Right cardiac atrium (tissue), 5 donors: Measurements from ENCODE around the gene ASCL2. TPM values are rescaled to one million over a fixed set of nuclear protein-coding genes. Genes with fewer than 3 reads are reported as not detected.

ENCODE experiments used
- ATAC-seq, 2 donors: fragments of 200-7000 bp; cut with Tn5 transposase; one replicate each; pipeline versions ENCODE4 v1.8.0 to v1.9.1; 2020; ENCODE audit warnings: moderate library complexity in 2 of 2, mild to moderate bottlenecking in 1 of 2
- DNase-seq, 3 donors: peaks; one replicate each; pipeline ENCODE4 v3.0.0-alpha.2; 2020
- H3K27ac ChIP-seq: one replicate; pipeline ENCODE4 v1.5.1; 2013; ENCODE audit warnings: mild to moderate bottlenecking, low read length, control low read depth, moderate library complexity
- H3K27me3 ChIP-seq: one replicate; pipeline ENCODE4 v1.6.1; 2013; ENCODE audit not compliant: control insufficient read depth, insufficient read depth
- H3K4me1 ChIP-seq: one replicate; pipeline ENCODE4 v1.6.1; 2013; ENCODE audit warnings: low read length; ENCODE audit not compliant: control insufficient read depth, insufficient read depth
- H3K4me3 ChIP-seq: one replicate; pipeline ENCODE4 v1.5.1; 2013; ENCODE audit warnings: low read length, control low read depth
- H3K9me3 ChIP-seq: one replicate; pipeline ENCODE4 v1.6.1; 2013; ENCODE audit warnings: low read length; ENCODE audit not compliant: control insufficient read depth
- WGBS: extraction: QIAGEN DNeasy Blood & Tissue Kit; methylation state at CpG from one replicate; pipeline ENCODE4 v1.1.7; 2013; 5-methylcytosine and 5-hydroxymethylcytosine counted together
- intact Hi-C, 4 donors: fragments of 100-400 bp; cut with DNase I; formaldehyde crosslinking; loops; one replicate each; pipeline versions ENCODE4 v1.11.0 to v1.14.0; 2022 to 2023
- polyA plus RNA-seq: library from polyadenylated mRNA; stranded (reverse); fragments of 200-250 nt; gene quantifications from one replicate; pipeline ENCODE4 v1.2.3, GENCODE V29; 2013
- total RNA-seq, 4 donors: library from RNA; stranded (reverse); fragmentation: NEBNext Ultra II Directional; extraction: Animal tissue kit (Norgen Biotek cat#: 25700); gene quantifications; one replicate each; pipeline ENCODE4 v1.2.1, GENCODE V29; 2021
- donor health status: healthy with polysubstance abuse.
- donor health status: DM: no; HTN: yes; CAD: no.
- donor health status: DM: no; HTN: no; CAD: no.
- donor health status: DM: no; HTN: yes; CAD: no; lungs with severe emphysema.
- donor health status: DM: yes; HTN: yes; CAD: no.

The ASCL2 gene
- total and polyA plus RNA-seq, 5 donors: 0.20 to 0.51 (median 0.29) TPM; not detected in 1

DNA sequence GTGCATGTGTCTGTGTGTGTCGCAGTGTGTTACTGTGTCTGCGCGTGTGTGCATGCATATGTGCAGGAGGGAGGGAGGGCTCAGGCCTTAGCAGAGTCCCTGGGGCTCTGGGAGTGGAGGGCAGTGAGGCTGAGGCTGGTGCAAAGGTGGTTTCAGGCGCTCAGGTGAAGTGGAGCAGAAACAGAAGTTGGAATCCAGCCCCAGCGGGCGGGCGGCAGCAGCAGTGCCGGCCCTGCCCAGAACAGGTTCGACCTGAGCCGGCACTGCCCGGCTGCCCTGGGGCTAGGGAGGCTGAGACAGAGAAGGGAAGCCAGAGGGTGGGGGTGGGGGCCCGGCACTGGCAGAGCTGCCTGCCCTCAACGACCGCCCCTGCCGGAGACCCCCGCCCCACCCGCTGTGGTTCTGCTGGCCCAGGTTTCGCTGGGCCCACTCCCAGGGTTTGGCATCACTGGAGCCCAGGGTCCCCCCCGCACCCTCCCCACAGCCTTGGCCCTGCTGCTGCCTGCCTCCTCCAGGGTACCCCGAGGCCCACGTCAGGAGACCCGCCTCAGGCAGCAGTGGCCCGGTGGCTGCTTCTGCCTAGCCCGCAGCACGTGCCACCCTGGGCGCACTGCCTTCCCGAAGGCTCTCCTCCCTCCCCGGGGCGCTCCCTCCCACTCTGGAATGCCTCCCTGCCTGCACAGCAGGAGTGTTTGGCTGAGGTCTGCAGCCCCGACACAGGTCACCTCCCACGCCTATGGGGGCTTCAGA, 13.3 kb downstream of the ASCL2 start:
- intact Hi-C loops: no loop called here
- no peaks in the 10 kb centered on the region for H3K9me3 ChIP-seq
- WGBS: 89% methylated on average over 31 of the region's 31 CpGs
- no peak overlapping the region for H3K4me3 ChIP-seq
- no peaks in the 10 kb centered on the region for H3K27me3 ChIP-seq
- H3K4me1 ChIP-seq: no peaks in the 10 kb centered on the region
- DNase-seq (peak in 1 of 3 donors; percentile 46), ATAC-seq (peak in 1 of 2 donors; percentile 23)
- no peak overlapping the region for H3K27ac ChIP-seq

GRCh38 chr11:2256293-2256913, 14.0 kb downstream of the ASCL2 start:
- Histone ChIP-seq H3K4me3 (no peak overlapping the region), H3K27me3 (no peaks in the 10 kb centered on the region), H3K27ac (no peak overlapping the region), H3K9me3 (no peaks in the 10 kb centered on the region), H3K4me1 (no peaks in the 10 kb centered on the region)
- 86% methylated on average over 14 of the region's 14 CpGs for WGBS
- DNase-seq (peak in 1 of 3 donors; percentile 12), ATAC-seq (no peak)
- intact Hi-C loops: no loop called here

DNA sequence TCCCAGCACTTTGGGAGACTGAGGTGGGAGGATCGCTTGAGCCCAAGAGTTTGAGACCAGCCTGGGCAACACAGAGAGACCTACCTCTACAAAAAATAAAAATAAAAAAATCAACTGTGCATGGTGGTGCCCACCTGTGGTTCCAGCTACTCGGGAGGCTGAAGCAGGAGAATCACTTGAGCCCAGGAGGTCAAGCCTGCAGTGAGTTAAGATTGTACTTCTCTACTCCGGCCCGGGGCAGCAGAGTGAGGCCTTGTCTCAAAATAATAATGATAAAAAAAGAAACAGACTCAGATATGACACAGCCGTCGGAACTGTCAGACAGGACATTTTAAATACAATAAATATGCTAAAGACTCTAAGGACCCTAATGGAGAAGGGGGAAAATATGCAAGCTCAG, 18.4 kb downstream of the ASCL2 start:
- H3K9me3 ChIP-seq: no peaks in the 10 kb centered on the region
- intact Hi-C loops: no loop called here
- 72% methylated on average over 6 of the region's 6 CpGs for WGBS
- ATAC-seq: no peak
- H3K27me3 ChIP-seq: no peaks in the 10 kb centered on the region
- H3K4me1 ChIP-seq: no peaks in the 10 kb centered on the region
- no peak overlapping the region for H3K4me3 ChIP-seq
- H3K27ac ChIP-seq: no peak overlapping the region
- DNase-seq: no peak

GRCh38 chr11:2251138-2251537, 19.2 kb downstream of the ASCL2 start:
- no peaks in the 10 kb centered on the region for H3K9me3 ChIP-seq
- intact Hi-C loops: no loop called here
- DNase-seq (no peak), ATAC-seq (no peak)
- no peaks in the 10 kb centered on the region for H3K27me3 ChIP-seq
- no peak overlapping the region for H3K4me3 ChIP-seq
- no peaks in the 10 kb centered on the region for H3K4me1 ChIP-seq
- no peak overlapping the region for H3K27ac ChIP-seq
- WGBS: 95% methylated on average over 6 of the region's 6 CpGs

DNA sequence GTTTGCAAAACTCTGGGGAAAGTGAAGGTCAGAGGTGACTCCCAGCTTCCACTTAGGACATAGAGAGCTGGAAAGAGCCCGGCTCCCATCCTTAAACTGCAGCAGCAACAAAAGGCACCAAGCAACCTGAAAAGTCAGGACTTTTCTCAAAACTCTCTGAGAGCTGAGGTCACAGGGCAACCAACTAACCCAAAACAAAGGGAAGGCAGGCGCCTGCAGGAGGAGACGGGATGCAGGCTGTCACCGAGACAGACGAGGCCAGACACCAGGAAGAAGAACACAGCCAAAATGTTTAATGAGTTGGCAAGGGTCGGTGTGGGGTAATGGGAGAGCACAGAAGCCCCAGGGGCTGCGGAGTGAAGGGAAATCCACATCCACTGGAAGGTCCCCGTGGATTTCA, 19.9 kb downstream of the ASCL2 start:
- H3K9me3 ChIP-seq: no peaks in the 10 kb centered on the region
- ATAC-seq (no peak), DNase-seq (no peak)
- H3K4me3 ChIP-seq: no peak overlapping the region
- no peaks in the 10 kb centered on the region for H3K4me1 ChIP-seq
- intact Hi-C loops: no loop called here
- no peak overlapping the region for H3K27ac ChIP-seq
- 67% methylated on average over 8 of the region's 8 CpGs for WGBS
- H3K27me3 ChIP-seq: no peaks in the 10 kb centered on the region

- ATAC-seq (no peak), DNase-seq (peak in 1 of 3 donors; percentile 8)
- Histone ChIP-seq H3K4me3 (no peak overlapping the region), H3K27ac (no peak overlapping the region), H3K4me1 (no peaks in the 10 kb centered on the region), H3K9me3 (no peaks in the 10 kb centered on the region), H3K27me3 (no peaks in the 10 kb centered on the region)
- intact Hi-C loops: no loop called here
- 84% methylated on average over 9 of the region's 9 CpGs for WGBS
Observed at GRCh38 chr11:2250041-2250440, 20.3 kb downstream of the ASCL2 start.

- no peaks in the 10 kb centered on the region for H3K4me1 ChIP-seq
- H3K4me3 ChIP-seq: no peak overlapping the region
- ATAC-seq: no peak
- no peaks in the 10 kb centered on the region for H3K27me3 ChIP-seq
- DNase-seq: no peak
- intact Hi-C loops: no loop called here
- no peaks in the 10 kb centered on the region for H3K9me3 ChIP-seq
- no peak overlapping the region for H3K27ac ChIP-seq
- 80% methylated on average over 20 of the region's 20 CpGs for WGBS
Observed at GRCh38 chr11:2249189-2249916, 21.0 kb downstream of the ASCL2 start.

DNA sequence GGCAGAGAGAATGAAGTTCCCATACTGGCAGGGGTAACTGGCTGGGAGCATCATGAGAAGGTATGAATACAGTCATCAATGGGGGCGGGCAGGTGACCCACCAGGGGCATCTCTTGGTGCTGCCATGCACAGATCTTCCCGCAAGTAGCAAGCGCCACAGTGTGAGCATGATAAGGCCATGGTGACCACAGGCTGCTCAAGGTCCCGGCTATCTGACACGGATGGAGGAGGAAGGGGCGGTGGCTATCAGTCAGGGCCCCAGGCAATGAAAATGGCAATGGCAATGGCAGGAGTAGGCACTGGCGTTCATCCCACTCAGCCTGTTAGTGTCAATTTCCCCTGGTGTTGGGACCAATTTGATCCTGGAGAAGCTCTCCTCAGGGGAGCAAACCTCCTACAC, 21.6 kb downstream of the ASCL2 start:
- ATAC-seq (no peak), DNase-seq (no peak)
- Histone ChIP-seq H3K27ac (no peak overlapping the region), H3K27me3 (no peaks in the 10 kb centered on the region), H3K4me1 (no peaks in the 10 kb centered on the region), H3K4me3 (no peak overlapping the region), H3K9me3 (no peaks in the 10 kb centered on the region)
- intact Hi-C loops: no loop called here
- 85% methylated on average over 7 of the region's 7 CpGs for WGBS

- H3K4me3 ChIP-seq: no peak overlapping the region
- intact Hi-C loops: no loop called here
- H3K27me3 ChIP-seq: no peaks in the 10 kb centered on the region
- no peak overlapping the region for H3K27ac ChIP-seq
- H3K9me3 ChIP-seq: no peaks in the 10 kb centered on the region
- DNase-seq (no peak), ATAC-seq (no peak)
- no peaks in the 10 kb centered on the region for H3K4me1 ChIP-seq
- 87% methylated on average over 11 of the region's 11 CpGs for WGBS
Observed at GRCh38 chr11:2248242-2248641, 22.1 kb downstream of the ASCL2 start.

GRCh38 chr11:2247496-2247895, 22.9 kb downstream of the ASCL2 start:
- no peak overlapping the region for H3K27ac ChIP-seq
- intact Hi-C loops: no loop called here

GRCh38 chr11:2240834-2241233, 29.6 kb downstream of the ASCL2 start:
- Histone ChIP-seq H3K4me3 (no peak overlapping the region), H3K4me1 (no peaks in the 10 kb centered on the region), H3K27me3 (no peaks in the 10 kb centered on the region), H3K27ac (no peak overlapping the region), H3K9me3 (no peaks in the 10 kb centered on the region)
- intact Hi-C loops: no loop called here
- WGBS: 74% methylated on average over 3 of the region's 3 CpGs
- no peak for ATAC-seq
- DNase-seq: no peak

More at GRCh38 chr11:2247496-2247895, 22.9 kb downstream of the ASCL2 start:
- no peaks in the 10 kb centered on the region for H3K4me1 ChIP-seq
- H3K4me3 ChIP-seq: no peak overlapping the region
- no peaks in the 10 kb centered on the region for H3K27me3 ChIP-seq
- ATAC-seq: no peak
- WGBS: 74% methylated on average over 7 of the region's 7 CpGs
- no peak for DNase-seq
- no peaks in the 10 kb centered on the region for H3K9me3 ChIP-seq
